Suprapubic skin (tissue), 4 donors: Measurements from ENCODE around the gene MAP6.

Experiments used
- CTCF ChIP-seq, 2 donors: fragments of 200-600 bp in 1 of 2; fragments of 450-650 bp in 1 of 2; sonication (generic) in 1 of 2; IDR thresholded peaks; one replicate each; pipeline ENCODE4 v1.5.1; 2016 to 2019; ENCODE audit warnings: antibody characterized with exemption in 2 of 2, mild to moderate bottlenecking in 1 of 2, moderate library complexity in 1 of 2
- POLR2A ChIP-seq, 2 donors: fragments of 450-650 bp; IDR thresholded peaks; one replicate each; pipeline ENCODE4 v1.6.1; 2017; ENCODE audit warnings: antibody characterized with exemption in 2 of 2, mild to moderate bottlenecking in 2 of 2, moderate library complexity in 2 of 2
- POLR2AphosphoS5 ChIP-seq, 3 donors: sonication (generic); formaldehyde crosslinking; IDR thresholded peaks; one replicate each; pipeline ENCODE4 v1.6.1; 2017; ENCODE audit warnings: antibody characterized with exemption in 3 of 3

- TF ChIP-seq CTCF (IDR thresholded peaks at IDR 0.05) (no peak), POLR2AphosphoS5 (IDR thresholded peaks at IDR 0.05) (no peak), POLR2A (IDR thresholded peaks at IDR 0.05) (no peak)
Observed at GRCh38 chr11:75561426-75562047, 107.3 kb downstream of the MAP6 start.
